Inflammatory macrophage treated with lipopolysaccharide for 4 hours (primary cell): ENCODE measurements around the gene QSOX1.
A peak's percentile ranks its signal among the peaks of the same experiment; 100 is the strongest.

ENCODE experiments used
- DNase-seq: peaks from one replicate; pipeline ENCODE4 v3.0.0-alpha.2; 2020

The QSOX1 gene

DNA sequence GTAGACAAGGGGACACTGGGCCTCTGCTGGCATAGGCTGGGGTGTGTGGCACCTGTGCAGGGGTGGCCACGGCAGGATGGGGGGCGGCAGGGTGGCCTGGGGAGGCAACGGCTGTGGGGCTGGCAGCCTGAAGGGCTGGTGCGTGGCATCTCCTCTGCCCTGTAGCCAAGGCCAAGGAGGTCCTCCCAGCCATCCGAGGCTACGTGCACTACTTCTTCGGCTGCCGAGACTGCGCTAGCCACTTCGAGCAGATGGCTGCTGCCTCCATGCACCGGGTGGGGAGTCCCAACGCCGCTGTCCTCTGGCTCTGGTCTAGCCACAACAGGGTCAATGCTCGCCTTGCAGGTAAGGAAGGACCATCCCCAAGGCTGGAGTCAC is 39.4 kb downstream of the QSOX1 start:
- DNase-seq = no peak

DNA sequence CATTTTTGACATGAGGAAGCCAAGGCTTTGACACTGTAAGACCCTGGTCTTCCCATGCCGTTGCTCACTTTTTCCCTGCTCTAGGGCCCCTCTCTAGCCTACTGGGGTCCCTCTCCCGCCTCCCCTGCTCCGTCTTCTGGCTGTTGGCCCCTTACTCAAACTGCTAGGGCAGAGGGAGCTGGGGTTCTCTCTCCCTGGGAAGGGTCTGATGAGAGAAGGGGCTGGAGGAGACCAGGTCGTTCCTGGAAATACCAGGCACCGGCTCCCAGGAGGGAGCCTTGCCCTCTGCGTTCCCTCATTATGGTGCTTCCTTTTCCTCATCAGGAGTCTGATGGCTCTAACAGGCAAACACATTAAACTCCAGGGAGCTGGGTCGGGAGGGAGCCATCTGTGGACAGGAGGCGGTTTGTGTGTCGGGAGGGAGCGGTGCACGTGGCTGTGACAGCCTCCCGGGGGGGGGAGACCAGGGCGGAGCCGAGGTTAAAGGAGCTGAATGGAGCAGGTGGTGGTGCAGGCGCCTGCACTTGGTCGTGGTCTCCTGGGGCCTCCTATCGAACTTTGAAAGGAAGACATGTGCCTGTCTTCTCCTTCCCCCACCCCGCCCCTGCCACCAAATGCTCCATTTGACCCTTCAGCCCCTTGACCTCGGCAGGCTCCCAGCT is 40.0 kb downstream of the QSOX1 start:
- no peak for DNase-seq

- DNase-seq = no peak
Observed at GRCh38 chr1:180195401-180195800, 40.7 kb downstream of the QSOX1 start.

- no peak for DNase-seq
Observed at GRCh38 chr1:180195916-180196315, 41.2 kb downstream of the QSOX1 start.

DNA sequence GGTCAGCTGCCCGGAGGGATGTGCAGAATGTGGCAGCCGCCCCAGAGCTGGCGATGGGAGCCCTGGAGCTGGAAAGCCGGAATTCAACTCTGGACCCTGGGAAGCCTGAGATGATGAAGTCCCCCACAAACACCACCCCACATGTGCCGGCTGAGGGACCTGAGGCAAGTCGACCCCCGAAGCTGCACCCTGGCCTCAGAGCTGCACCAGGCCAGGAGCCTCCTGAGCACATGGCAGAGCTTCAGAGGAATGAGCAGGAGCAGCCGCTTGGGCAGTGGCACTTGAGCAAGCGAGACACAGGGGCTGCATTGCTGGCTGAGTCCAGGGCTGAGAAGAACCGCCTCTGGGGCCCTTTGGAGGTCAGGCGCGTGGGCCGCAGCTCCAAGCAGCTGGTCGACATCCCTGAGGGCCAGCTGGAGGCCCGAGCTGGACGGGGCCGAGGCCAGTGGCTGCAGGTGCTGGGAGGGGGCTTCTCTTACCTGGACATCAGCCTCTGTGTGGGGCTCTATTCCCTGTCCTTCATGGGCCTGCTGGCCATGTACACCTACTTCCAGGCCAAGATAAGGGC is 41.9 kb downstream of the QSOX1 start:
- no peak for DNase-seq

DNA sequence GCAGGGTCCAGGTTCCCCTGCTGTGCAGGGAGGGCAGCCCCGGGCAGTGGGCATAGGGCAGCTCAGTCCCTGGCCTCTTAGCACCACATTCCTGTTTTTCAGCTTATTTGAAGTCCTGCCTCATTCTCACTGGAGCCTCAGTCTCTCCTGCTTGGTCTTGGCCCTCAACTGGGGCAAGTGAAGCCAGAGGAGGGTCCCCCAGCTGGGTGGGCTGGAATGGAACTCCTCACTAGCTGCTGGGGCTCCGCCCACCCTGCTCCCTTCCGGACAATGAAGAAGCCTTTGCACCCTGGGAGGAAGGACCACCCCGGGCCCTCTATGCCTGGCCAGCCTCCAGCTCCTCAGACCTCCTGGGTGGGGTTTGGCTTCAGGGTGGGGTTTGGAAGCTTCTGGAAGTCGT is 42.6 kb downstream of the QSOX1 start:
- DNase-seq = no peak

- DNase-seq = no peak
Observed at GRCh38 chr1:180198196-180198595, 43.5 kb downstream of the QSOX1 start.

GRCh38 chr1:180198611-180199010 is 43.9 kb downstream of the QSOX1 start:
- no peak for DNase-seq

DNA sequence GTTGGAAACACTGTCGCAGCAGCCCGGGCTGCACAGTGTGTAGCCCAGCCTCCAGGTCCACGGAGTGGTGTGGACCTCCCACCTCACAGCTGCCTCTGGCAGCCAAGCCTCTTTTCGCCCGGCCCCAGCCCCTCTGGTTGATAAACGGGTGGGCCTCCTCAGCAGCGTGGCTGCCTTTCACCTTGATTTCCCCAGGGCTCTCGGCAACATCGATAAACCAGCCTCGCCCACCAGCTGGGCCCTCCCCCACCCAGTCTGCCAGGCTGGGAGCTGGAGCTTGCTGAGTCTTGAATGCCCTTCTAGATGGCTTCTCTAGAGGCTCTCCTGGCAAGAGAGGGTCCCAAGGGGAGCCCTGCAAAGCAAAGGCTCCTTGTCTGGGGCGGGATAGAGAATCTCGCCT is 44.3 kb downstream of the QSOX1 start:
- no peak for DNase-seq

DNA sequence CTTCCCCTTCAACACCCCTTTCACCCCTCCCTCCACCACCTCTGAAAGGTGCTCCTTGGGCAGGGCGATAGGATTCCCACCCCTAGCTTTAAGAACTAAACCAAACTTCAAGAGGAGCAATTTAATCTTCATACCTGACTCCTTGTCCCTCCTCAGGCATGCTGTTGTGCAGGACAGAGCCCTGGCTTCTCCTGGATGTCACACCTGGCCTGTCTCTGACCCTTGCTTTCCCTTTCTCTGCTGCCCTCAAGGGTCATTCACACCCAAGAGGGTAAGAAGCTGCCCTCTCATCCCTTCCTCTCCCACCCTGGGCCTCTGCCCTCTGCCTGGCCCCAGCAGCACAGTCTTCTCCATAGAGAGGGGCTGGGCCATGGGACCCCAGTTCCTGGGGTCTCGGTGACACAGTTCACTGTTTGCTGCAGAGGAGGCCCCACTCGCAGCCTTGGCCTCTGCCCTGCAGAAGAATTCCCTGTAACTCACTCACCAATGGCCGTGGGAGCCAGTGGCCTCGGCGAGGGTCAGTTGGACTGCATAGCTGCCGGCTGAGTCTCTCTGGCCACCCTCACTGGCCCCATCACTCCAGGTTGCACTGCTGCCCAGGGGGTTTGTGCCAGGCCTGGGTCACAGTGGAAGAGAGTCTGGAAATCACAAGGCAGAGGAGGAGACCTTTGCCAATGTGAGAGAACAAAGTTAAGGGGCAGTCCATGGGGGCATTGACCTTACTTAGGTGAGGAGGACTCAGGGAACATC is 47.0 kb downstream of the QSOX1 start:
- no peak for DNase-seq

- peak; percentile 51 for DNase-seq
Observed at GRCh38 chr1:180202588-180202987, 47.9 kb downstream of the QSOX1 start.

- DNase-seq = no peak
Observed at GRCh38 chr1:180204231-180204630, 49.6 kb downstream of the QSOX1 start.

- DNase-seq = no peak
Observed at GRCh38 chr1:180206581-180206980, 51.9 kb downstream of the QSOX1 start.

- DNase-seq = no peak
Observed at GRCh38 chr1:180208264-180208663, 53.6 kb downstream of the QSOX1 start.

DNA sequence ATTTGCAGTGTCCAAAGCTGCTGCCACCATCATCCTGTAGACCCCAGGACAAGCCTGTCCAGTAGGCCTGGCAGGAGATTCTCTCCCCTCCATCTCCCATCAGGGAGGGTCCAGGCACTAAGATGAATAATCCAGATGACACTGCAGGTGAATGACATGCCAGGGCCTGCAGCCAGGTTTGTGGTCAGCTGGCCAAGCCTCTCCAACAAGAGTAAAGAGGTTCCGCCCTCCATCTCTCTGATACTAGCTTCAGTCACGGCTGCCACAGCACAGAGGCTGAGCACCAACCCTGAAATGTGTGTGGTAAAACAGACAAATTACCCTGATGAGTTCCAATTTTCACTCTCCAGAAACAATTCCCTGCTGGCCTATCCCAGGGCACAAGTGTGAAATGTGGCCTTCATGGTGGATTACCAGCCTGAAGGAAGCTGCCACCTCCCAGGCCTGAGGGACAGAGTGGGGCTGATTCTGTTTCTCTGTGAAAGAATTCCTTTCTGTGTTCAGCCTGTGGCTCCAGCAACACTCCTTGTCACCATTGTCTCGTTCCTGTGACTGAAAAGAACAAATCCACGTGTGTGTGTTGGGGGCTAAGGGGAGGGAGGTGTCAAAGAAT is 55.4 kb downstream of the QSOX1 start:
- DNase-seq = no peak

DNA sequence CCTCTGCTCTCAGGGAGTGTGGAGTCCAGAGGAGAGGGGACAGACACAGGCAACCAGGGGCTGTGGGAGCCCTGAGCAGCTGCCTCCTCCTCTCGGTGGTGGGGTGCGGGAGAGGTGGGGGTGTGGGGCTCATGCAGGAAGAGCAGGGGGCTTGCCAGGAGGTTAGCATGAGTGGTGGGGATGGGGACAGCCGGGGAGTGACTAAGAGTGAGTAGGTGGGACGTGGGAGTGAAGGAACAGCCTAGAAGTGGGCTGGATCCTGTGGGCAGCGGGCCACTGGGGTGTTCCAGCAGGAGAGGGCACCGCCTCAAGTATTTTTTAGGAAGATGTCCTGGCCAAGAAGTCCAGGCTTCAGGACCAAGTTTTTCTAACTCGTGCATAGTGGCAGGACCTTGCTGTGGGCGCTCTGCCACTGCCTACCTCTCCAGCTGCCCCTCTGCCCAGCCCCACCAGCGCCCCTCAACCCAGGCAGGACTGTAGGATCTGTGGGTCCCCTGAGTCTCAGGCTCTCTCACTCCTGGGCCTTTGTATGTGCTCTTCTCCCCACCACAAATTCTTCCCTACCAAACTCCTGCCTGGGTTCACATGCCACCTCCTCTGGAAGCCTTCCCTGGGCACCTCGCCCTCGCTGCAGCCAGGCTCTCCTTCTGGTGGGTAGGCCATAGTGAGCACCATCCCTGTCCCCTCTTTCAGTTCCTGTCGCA is 56.6 kb downstream of the QSOX1 start:
- no peak for DNase-seq

DNA sequence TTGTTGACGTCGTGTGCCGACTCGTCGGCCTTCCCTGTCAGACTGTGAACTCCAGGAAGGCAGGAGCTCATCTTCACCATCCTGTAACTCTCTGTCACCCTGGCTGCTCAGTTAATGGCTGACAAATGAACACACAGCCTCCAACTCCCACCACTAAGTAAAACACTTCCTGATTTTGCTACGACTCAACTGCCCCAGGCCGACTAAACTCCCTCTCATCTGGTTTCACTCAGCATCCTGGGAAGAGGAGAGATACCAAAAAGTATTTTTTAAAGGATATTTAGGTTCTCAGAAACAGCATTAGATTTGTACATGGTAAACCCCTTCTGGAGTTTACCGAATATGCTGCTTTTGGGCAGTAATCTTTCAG is 57.2 kb downstream of the QSOX1 start:
- no peak for DNase-seq

DNA sequence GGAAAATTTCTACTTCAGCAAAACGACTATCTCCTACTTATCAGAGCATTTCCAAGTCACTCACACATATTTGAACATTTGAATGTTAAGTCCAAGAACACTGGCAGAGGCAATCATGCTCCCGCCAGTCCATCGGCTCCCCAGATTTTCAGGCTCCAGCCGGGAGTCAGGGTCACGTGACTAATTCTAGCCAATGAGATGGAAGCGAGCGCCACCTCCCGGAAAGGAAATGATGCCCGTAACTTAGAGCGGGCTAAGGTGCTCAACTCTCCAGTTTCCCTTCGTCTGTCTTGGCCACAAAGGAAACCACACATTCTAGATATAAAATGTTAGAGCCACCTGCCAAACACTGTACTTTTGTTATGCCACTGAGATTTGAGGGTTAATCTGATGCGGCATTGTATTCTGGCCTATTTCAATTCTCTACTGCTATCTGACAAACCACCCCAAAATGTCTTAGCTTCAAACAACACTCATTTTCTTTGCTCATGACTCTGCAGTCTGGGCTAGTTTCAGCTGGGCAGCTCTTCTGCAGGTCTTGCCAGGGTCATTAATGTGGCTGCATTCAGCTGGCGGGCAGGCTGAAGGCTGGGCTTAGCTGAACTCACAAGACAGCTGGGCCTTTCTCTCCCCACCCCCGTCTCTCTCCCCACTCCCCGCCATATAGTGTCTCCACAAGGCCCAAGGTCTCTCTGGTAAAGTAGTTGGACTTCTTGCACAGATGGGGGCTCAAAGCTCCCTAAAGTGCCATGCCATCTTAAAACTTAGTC is 58.9 kb downstream of the QSOX1 start:
- DNase-seq = no peak

GRCh38 chr1:180215856-180216625 is 61.4 kb downstream of the QSOX1 start:
- DNase-seq = no peak

DNA sequence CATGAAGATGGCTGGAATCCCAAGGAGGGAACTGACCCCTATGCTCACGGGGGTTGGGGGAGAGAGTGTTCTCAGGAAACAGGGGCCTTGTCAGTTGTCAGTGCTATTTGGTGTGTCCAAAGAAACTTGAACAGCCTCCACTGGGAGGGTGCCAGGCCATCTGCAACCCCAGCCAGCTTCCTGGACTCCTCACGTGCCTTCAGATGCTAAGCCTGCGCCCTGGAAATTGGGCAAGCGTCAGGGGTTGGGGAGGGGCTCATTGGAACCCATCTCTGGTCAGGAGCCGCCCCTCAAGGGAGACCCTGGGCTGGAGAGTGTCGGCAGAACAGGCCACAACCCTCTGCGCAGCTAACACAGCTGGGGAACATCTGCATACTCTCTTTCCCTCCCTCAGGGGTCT is 62.3 kb downstream of the QSOX1 start:
- DNase-seq = no peak

DNA sequence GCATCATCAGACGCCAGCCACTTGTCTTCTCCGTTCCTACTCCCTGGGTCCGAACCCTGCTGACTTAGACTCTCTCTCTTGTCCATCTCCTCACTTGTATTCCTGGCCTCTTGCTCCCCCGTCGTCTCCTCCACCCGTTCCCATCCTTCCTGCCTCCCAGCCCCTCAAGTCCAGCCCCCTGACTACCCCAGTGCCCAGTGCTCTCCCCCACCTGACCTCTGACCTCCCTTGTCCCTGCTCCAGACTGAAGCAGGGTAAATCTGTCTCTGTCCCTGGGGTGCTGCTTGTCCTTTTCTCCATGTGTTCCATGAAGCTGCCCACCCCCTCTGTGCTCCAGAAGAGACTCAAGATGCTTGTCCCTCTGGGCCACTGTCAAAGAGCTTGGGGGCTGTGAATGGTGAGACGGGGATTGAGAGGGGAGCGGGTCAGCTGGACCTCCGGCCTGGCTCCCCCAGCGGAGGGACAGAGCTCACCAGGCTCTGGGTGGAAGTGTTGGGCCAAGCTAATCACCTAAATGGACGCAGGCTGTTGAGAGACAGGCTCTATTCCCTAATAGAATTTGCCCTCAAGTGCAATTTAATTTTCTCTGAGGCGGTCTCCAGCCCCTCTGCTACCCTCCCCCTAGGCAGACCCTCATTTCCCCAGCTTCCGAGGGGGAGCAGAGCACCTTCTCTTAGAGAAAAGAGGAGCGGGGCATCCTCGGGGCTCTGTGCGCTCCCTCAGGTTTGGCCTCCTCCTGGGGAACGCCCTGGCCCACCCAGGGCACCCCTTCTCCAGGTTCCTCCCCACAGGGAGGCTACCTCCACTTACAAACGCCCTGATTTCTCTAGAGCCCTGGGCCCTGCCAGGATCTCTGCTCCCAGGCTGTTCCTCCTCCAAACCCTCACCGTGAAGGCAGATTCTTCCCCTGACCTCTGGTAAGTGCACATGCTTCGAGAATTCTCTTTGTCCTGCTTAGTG is 64.4 kb downstream of the QSOX1 start:
- DNase-seq = no peak
